Mesangial cell (primary cell): ENCODE results near the gene TNNI3K. TPM values are rescaled to one million over a fixed set of nuclear protein-coding genes. Genes with fewer than 3 reads are reported as not detected.

ENCODE experiments used
- total RNA-seq: library from RNA; depleted of rRNA; stranded (reverse); fragments of >200 nt; gene quantifications from 2 replicates; pipeline ENCODE4 v1.2.3, GENCODE V29; 2015

TNNI3K gene, protein sequence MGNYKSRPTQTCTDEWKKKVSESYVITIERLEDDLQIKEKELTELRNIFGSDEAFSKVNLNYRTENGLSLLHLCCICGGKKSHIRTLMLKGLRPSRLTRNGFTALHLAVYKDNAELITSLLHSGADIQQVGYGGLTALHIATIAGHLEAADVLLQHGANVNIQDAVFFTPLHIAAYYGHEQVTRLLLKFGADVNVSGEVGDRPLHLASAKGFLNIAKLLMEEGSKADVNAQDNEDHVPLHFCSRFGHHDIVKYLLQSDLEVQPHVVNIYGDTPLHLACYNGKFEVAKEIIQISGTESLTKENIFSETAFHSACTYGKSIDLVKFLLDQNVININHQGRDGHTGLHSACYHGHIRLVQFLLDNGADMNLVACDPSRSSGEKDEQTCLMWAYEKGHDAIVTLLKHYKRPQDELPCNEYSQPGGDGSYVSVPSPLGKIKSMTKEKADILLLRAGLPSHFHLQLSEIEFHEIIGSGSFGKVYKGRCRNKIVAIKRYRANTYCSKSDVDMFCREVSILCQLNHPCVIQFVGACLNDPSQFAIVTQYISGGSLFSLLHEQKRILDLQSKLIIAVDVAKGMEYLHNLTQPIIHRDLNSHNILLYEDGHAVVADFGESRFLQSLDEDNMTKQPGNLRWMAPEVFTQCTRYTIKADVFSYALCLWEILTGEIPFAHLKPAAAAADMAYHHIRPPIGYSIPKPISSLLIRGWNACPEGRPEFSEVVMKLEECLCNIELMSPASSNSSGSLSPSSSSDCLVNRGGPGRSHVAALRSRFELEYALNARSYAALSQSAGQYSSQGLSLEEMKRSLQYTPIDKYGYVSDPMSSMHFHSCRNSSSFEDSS
- under 0.01 and 1.1 TPM in 2 replicates for total RNA-seq

DNA sequence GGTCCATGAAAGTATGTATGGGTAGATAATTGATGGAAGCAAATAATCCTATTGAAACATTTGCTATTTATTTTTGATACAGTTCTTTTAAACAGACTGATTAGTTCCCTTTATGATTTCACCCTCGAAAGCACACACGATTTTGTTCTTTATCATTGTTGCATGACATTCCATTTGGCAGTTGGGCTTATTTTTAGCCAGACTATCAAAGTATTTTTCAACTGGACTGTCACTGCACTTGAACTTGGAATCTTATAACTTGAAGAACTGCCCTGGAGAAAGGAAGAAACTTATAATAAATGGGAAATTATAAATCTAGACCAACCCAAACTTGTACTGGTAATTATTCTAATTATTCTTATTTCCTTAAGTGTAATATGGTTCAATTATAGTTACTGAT is at the start of gene TNNI3K:
Gene TNNI3K, plus strand, starts transcription at position 235 of the 400 bp plus-strand sequence. Its CDS starts 65 bp downstream, at position 300.

DNA sequence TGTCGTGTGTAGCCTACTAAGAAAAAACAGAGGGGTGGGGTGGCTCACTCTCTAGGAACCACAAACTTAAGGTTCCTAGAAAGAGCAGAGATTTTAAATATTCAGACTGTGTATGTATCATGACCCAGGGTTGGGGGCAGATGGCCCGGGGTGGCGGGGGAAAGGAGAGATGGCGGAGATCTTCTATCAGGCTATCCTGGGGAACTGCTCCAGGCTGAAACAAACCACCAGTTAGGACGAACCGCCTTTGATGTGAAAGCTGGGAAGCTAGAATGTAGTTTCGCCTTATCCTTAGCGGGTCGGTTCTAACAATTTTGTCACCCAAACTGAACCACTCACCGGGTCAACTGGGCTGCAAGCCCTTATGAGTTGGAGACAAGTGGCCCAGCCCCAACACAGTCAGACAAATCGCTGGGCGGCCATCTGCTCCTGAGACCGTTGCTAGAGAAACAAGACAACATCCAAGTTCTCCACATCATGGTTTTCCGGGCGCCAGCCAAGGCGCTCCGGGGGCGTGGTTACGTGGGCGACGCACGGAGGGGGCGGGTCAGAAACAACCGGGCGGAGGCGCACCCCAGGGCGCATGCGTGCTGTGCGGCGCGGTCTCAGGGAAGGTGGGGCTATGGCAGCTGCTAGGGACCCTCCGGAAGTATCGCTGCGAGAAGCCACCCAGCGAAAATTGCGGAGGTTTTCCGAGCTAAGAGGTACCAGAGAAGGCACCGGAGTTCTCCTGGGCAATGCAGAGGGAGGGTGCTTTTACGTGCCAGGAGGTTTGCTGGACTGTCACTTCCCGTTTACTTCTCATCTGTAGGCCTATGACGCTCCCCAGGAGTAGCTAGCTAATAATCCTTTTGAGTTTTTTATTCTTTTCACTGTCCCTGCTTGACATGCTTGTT is 37.3 kb upstream of the TNNI3K start, which contains the start of the genes FPGT and LRRIQ3:
Gene FPGT, plus strand, starts transcription at position 586 of the 896 bp plus-strand sequence. Its CDS starts 37 bp downstream, at position 623.
Gene LRRIQ3, minus strand, starts transcription at position 520 of the 896 bp plus-strand sequence. CDS start 14,492 bp downstream, outside the sequence.

DNA sequence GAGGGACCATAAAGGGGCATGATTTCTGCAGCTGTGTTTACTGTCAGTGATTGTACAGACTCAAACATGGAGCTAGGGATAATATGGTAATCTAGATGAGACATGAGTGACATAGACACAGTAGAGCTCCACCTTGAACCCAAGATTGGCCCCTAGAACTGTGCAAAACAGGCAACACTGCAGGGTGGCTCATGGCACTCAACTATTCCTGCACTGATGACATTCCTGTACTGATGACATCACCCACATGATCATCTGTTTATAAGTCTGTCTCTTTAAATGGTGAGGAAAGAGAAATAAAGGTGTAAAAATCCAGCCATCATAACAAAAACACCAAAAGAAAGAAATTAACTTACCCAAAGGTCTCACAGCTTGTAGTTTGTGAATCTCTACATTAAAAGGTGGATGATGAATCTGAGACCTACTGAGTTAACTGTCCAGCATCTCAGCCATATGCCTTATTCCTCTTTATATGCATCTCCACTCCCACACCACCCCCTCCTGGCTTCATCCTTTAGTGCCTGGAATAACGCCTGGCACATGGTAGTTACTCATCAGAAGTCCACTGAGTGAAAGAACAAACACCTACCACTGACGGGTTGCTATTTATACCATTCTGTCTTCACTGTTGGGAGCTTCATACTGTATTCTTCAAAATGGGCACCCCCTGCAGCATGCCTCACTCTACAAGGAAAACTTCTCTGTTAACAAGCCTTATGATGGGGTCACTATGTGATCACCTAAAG is 277.2 kb downstream of the TNNI3K start, which contains the start of gene LRRC53:
Gene LRRC53, minus strand, starts transcription at position 442 of the 746 bp plus-strand sequence. CDS start 29,262 bp downstream, outside the sequence.

Other genes starting within 250 kb of the TNNI3K start
- gene LRRIQ3, start 37.2 kb upstream of the TNNI3K start, total RNA-seq = 0.16 and 0.63 TPM in 2 replicates
- 6.1 and 7.5 TPM in 2 replicates for gene FPGT, start 37.1 kb upstream of the TNNI3K start, total RNA-seq